ENCODE results near the gene LARGE1.

Gene LARGE1

DNA sequence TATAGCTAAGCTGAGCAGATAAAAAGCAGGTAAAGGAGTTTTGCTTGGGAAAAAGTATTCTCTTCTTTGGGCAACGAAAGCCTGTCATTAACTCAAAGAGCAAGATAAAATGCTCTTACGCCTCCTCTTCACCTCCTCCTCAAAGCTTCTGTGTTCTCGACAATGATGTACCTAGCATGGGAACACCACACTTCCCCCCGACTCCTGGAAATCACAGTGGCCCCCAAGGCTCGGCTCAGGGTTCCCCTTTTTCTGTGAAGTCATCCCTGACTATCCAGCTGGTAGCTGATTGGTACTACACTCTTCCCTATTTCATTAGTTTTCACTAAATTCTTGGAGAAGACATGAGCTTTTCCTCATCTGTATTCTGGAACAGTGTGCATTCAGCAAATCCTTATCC is 336.1 kb downstream of the LARGE1 start:
- TF ChIP-seq, protein P1, sequence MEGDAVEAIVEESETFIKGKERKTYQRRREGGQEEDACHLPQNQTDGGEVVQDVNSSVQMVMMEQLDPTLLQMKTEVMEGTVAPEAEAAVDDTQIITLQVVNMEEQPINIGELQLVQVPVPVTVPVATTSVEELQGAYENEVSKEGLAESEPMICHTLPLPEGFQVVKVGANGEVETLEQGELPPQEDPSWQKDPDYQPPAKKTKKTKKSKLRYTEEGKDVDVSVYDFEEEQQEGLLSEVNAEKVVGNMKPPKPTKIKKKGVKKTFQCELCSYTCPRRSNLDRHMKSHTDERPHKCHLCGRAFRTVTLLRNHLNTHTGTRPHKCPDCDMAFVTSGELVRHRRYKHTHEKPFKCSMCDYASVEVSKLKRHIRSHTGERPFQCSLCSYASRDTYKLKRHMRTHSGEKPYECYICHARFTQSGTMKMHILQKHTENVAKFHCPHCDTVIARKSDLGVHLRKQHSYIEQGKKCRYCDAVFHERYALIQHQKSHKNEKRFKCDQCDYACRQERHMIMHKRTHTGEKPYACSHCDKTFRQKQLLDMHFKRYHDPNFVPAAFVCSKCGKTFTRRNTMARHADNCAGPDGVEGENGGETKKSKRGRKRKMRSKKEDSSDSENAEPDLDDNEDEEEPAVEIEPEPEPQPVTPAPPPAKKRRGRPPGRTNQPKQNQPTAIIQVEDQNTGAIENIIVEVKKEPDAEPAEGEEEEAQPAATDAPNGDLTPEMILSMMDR (IDR thresholded peaks at IDR 0.05; ENCODE audit: low read depth, low read length) = no peak
- no peak overlapping the region for H3K4me3 ChIP-seq (ENCODE audit: low read depth, low read length)

DNA sequence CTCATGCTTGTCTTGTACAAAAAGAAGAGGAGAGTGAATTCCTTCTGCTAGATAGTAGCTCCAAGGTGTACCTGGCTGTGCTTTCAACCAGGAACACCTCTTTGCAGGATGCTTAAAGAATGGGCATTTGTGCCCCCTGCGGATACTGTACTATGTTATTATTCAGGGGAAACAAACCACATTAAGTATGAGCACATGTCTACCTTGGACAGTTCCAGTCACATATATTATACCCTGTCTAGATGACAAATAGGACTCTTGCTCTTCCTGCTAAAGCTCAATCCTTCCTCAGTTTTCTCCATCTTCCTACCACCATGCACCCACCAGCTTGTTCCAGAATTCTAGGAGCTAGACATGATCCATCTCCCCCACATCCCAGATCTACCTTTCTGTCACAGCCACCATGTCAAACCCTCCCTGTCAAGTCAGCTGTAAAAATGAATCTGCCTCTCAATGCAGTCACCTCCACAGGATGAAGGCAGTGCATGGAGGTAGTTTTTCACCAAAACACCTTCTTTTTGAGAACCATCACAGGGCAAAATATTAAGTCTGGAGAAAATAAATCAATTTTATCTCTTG is 337.4 kb downstream of the LARGE1 start:
- TF ChIP-seq, protein P1 (IDR thresholded peaks at IDR 0.05; ENCODE audit: low read depth, low read length) = no peak
- H3K4me3 ChIP-seq (ENCODE audit: low read depth, low read length) = no peak overlapping the region

DNA sequence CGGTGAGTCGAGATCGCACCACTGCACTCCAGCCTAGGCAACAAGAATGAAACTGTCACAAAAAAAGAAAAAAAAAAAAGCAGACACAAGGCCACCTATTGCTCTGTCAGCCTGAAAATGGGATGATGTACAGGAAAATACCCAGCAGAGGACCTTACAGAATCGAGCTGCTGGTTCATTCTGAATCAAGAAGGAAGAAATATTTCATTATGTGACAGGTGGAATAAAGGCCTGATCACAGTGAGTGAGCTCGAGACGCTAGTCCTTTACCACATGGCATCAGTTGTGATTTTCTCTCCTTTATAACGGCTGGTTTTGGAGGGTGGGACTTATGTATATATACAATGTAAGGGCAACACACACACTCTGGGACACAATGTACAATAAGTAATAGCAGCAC is 340.0 kb downstream of the LARGE1 start:
- H3K4me3 ChIP-seq (ENCODE audit: low read depth, low read length) = no peak overlapping the region
- TF ChIP-seq, protein P1 (IDR thresholded peaks at IDR 0.05; ENCODE audit: low read depth, low read length) = no peak

DNA sequence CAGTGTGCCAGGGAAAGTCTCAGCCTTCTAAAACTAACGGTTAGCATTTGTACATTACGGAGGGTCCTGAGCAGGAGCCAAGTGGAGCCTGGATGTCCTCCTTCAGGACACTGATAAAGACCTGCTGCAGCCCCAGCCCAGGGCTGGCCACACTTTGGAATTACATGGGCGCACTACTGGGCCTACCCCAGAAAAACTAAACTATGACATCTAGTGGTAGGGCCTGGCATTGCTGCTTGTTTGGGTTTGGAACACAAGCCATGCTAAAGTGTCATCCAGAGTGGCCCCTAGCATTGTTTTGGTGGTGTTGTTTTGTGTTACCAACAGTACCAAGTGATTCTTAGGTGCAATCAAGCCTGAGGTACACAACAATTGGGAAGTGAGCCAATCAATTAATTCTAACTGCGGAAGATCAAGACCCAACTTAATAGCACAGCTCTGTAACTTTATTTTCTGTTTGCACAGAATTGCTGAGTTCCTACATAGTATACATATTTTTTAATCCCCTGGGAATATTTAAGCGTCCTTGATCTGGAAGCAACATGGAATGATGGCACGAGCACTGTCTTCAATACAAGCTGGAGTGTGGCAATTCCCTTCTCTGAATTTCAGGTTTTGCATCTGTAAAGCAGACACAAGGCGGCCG is 340.7 kb downstream of the LARGE1 start:
- TF ChIP-seq, protein P1 (IDR thresholded peaks at IDR 0.05; ENCODE audit: low read depth, low read length) = peak; percentile 97
- H3K4me3 ChIP-seq (ENCODE audit: low read depth, low read length) = no peak overlapping the region

DNA sequence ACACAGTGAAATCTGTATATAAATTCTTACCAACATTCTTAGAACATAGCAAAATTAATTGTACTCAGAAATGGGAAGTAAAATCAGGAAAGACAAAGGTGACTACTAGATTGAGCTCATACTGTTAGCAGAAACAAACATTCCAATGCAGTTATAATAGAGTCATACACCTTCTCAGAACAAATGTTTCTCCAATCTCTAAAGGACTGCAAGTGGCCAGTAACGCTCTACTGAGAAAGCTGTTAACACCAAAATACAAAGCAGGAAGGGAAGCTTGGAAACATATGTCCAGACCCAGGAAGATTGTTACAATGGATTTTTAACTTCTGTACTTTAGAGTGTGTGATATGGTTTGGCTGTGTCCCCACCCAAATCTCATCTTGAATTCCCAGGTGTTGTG is 341.5 kb downstream of the LARGE1 start:
- no peak overlapping the region for H3K4me3 ChIP-seq (ENCODE audit: low read depth, low read length)
- TF ChIP-seq, protein P1 (IDR thresholded peaks at IDR 0.05; ENCODE audit: low read depth, low read length) = no peak

DNA sequence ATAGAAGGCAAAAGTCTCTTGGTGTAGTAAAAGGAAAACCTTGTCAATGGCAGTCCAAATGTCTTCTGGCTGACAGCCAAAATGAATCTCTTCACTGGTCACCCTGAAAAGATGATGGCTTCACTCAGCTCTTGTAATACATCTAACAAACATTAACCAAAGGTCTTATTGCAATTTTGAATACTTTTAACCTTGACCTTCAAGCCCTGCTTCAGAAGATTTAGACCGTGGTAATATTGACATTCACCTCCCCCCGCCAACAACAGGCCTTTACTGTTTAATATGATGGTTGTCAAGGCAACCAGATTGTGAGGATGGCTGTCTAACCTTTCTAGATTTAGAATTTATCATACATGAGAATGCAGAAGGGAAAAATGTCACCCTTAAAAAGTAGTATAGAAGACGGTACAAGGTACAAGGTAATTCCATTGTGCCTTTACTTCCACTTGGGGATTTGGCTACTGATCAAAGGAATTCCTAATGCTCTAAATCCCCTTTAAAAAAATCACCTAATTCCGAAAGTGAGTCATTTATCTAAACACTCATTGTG is 342.3 kb downstream of the LARGE1 start:
- no peak overlapping the region for H3K4me3 ChIP-seq (ENCODE audit: low read depth, low read length)

DNA sequence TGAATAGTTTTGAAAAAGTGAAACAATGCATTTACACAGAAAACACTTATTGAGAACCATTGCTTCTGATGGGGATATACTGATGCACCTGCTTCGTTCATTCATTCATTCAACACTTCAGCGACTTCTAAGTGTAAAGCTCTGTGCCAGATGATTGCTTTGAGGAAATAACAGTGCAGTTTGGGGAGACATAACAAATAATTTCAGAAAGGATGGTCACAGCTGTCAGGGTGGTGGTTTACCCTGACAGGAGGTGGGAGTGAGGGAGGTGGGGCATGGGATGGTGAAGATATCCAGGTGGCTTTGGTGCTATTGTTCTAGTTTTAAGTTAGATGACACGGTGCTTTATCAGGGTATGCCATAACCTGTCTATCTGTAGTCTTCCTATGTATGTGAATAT is 344.1 kb downstream of the LARGE1 start:
- H3K4me3 ChIP-seq (ENCODE audit: low read depth, low read length) = no peak overlapping the region
- TF ChIP-seq, protein P1 (IDR thresholded peaks at IDR 0.05; ENCODE audit: low read depth, low read length) = no peak

More for the DNA sequence above, 342.3 kb downstream of the LARGE1 start:
- TF ChIP-seq, protein P1 (IDR thresholded peaks at IDR 0.05; ENCODE audit: low read depth, low read length) = no peak
